Endothelial cell of umbilical vein (primary cell): ENCODE data around the gene IP6K2. TPM values are rescaled to one million over a fixed set of nuclear protein-coding genes. Genes with fewer than 3 reads are reported as not detected.
"Not testable (repeated sequence)": the region's sequence is repeated elsewhere in the genome, so short reads cannot be mapped to it uniquely, and the experiment has no call there.

Experiments used
- BruUV-seq: library from RNA; stranded (reverse); fragments of 400-500 nt; replicated peaks from 2 replicates; lab custom pipeline; 2021; lab: Mats Ljungman, UMichigan
- CTCF ChIA-PET: fragments of 300-600, 350-600 bp; sonication (Branson Sonifier 250); formaldehyde crosslinking; loops from one replicate; lab custom pipeline; 2021; ENCODE audit warnings: antibody characterized with exemption, inconsistent platforms; lab: Charles Lee
- POLR2A ChIA-PET: fragments of 300-600, 350-600 bp; sonication (Branson Sonifier 250); formaldehyde crosslinking; loops from one replicate; lab custom pipeline; 2021; ENCODE audit warnings: antibody characterized with exemption, inconsistent platforms; lab: Charles Lee
- DNase-seq: peaks from one replicate; pipeline ENCODE4 v3.0.0-alpha.2; 2011; ENCODE audit warnings: low read depth, low spot score
- FAIRE-seq: peaks from 2 replicates; lab custom pipeline; 2011; peaks lifted over from hg19 to GRCh38; lab: Jason Lieb, UNC
- H2AFZ ChIP-seq: 2 replicates; pipeline ENCODE4 v1.6.0; 2012; ENCODE audit warnings: low read depth, low read length, control low read depth, inconsistent platforms
- H3K27ac ChIP-seq: 2 replicates; pipeline ENCODE4 v1.5.1; 2011; ENCODE audit warnings: low read depth, mild to moderate bottlenecking, control low read depth, low read length, moderate library complexity; ENCODE audit not compliant: insufficient read depth
- H3K27me3 ChIP-seq, 2 experiments: 2 replicates each; pipeline versions ENCODE4 v1.6.0 to v1.6.1; 2011; ENCODE audit warnings: low read length in 2 of 2, mixed read lengths in 1 of 2; ENCODE audit not compliant: control insufficient read depth in 2 of 2, insufficient read depth in 2 of 2
- H3K36me3 ChIP-seq, 2 experiments: 2 replicates in 1 of 2; 3 replicates in 1 of 2; pipeline ENCODE4 v1.5.1; 2011; ENCODE audit warnings: low read length in 2 of 2, mild to moderate bottlenecking in 1 of 2, moderate library complexity in 1 of 2; ENCODE audit not compliant: control insufficient read depth in 2 of 2, insufficient read depth in 2 of 2; ENCODE audit errors: extremely low read depth in 1 of 2
- H3K4me1 ChIP-seq: 3 replicates; pipeline ENCODE4 v1.5.1; 2011; ENCODE audit warnings: mild to moderate bottlenecking, low read length; ENCODE audit not compliant: control insufficient read depth, insufficient read depth; ENCODE audit errors: extremely low read depth
- H3K4me2 ChIP-seq: 2 replicates; pipeline ENCODE4 v1.6.1; 2011; ENCODE audit warnings: low read length, control low read depth, mixed read lengths; ENCODE audit not compliant: insufficient read depth
- H3K4me3 ChIP-seq, 3 experiments: fragments of 200-600 bp in 1 of 3; sonication (generic), shearing (Covaris generic) in 1 of 3; replicated peaks in 1 of 3; 2 replicates each; pipeline ENCODE4 v1.5.1; 2011 to 2016; ENCODE audit warnings: control low read depth in 3 of 3, low read length in 3 of 3, mild to moderate bottlenecking in 2 of 3, inconsistent platforms in 1 of 3, low read depth in 1 of 3, moderate library complexity in 1 of 3; ENCODE audit not compliant: insufficient read depth in 1 of 3
- H3K79me2 ChIP-seq: 2 replicates; pipeline ENCODE4 v1.6.0; 2012; ENCODE audit warnings: low read length, inconsistent platforms; ENCODE audit not compliant: control insufficient read depth, insufficient read depth
- H3K9ac ChIP-seq: replicated peaks from 2 replicates; pipeline ENCODE3; 2011; ENCODE audit warnings: low read length, control low read depth; ENCODE audit not compliant: insufficient read depth; ENCODE audit errors: extremely low read depth
- H3K9me1 ChIP-seq: replicated peaks from 3 replicates; pipeline ENCODE4 v1.6.0; 2011; ENCODE audit warnings: mild to moderate bottlenecking, low read length; ENCODE audit not compliant: control insufficient read depth, insufficient read depth; ENCODE audit errors: extremely low read depth
- H3K9me3 ChIP-seq: replicated peaks from 2 replicates; pipeline ENCODE4 v1.5.1; 2012; ENCODE audit warnings: low read length, inconsistent platforms; ENCODE audit not compliant: control insufficient read depth, insufficient read depth
- H4K20me1 ChIP-seq: replicated peaks from 2 replicates; pipeline ENCODE3; 2011; ENCODE audit warnings: mild to moderate bottlenecking, low read length; ENCODE audit not compliant: control insufficient read depth, insufficient read depth; ENCODE audit errors: extremely low read depth
- dilution Hi-C: fragments of 300-500 bp; cut with MboI; formaldehyde crosslinking; loops from one replicate; pipeline ENCODE4 v1.15.0; 2019; ENCODE audit warnings: low sequenced_read_pairs; ENCODE audit not compliant: extremely low pct_ligation_motif_present
- intact Hi-C: fragments of 100-400 bp; cut with micrococcal nuclease; formaldehyde crosslinking; loops from one replicate; pipeline ENCODE4 v1.10.0; 2022
- polyA plus RNA-seq, 4 experiments: library from polyadenylated mRNA; depleted of rRNA in 3 of 4; stranded (reverse) in 3 of 4; unstranded in 1 of 4; fragments of >200 nt; gene quantifications; 2 replicates each; pipeline versions ENCODE4 v1.2.1 to v1.2.3, GENCODE V29; 2011 to 2012; ENCODE audit warnings: missing spikeins in 1 of 4
- total RNA-seq: library from RNA; stranded (reverse); gene quantifications from 2 replicates; pipeline ENCODE4 v1.2.3, GENCODE V29; 2021

IP6K2 gene
- total and polyA plus RNA-seq, 2 donors (not counting 3 experiments of a cell fraction or from before 2014, with no cell fraction given) = 81.8 to 143 TPM

- H3K9me1 ChIP-seq, H3K4me1 ChIP-seq, CTCF ChIA-PET, H3K79me2 ChIP-seq, H3K27me3 ChIP-seq, FAIRE-seq, H3K36me3 ChIP-seq, POLR2A ChIA-PET, BruUV-seq, intact Hi-C loops, H4K20me1 ChIP-seq, H3K27ac ChIP-seq, H3K9me3 ChIP-seq, H3K4me2 ChIP-seq, H2AFZ ChIP-seq, H3K4me3 ChIP-seq, H3K9ac ChIP-seq, dilution Hi-C loops, DNase-seq: not testable (repeated sequence)
Measured at GRCh38 chr3:48734541-48734940, 17.5 kb upstream of the IP6K2 start.

- DNase-seq, H3K27me3 ChIP-seq, H3K4me3 ChIP-seq, CTCF ChIA-PET, H2AFZ ChIP-seq, H3K9me3 ChIP-seq, BruUV-seq, H3K9ac ChIP-seq, POLR2A ChIA-PET, intact Hi-C loops, H3K4me1 ChIP-seq, FAIRE-seq, H3K4me2 ChIP-seq, H3K36me3 ChIP-seq, H3K9me1 ChIP-seq, H3K79me2 ChIP-seq, H3K27ac ChIP-seq, dilution Hi-C loops, H4K20me1 ChIP-seq: not testable (repeated sequence)
Measured at GRCh38 chr3:48733752-48734518, 16.9 kb upstream of the IP6K2 start.
